ENCODE measurements around the gene SMTNL1. TPM values are rescaled to one million over a fixed set of nuclear protein-coding genes. Genes with fewer than 3 reads are reported as not detected.

Gene SMTNL1
- total RNA-seq, 1 experiment from 2014 or later: 0.26 TPM

DNA sequence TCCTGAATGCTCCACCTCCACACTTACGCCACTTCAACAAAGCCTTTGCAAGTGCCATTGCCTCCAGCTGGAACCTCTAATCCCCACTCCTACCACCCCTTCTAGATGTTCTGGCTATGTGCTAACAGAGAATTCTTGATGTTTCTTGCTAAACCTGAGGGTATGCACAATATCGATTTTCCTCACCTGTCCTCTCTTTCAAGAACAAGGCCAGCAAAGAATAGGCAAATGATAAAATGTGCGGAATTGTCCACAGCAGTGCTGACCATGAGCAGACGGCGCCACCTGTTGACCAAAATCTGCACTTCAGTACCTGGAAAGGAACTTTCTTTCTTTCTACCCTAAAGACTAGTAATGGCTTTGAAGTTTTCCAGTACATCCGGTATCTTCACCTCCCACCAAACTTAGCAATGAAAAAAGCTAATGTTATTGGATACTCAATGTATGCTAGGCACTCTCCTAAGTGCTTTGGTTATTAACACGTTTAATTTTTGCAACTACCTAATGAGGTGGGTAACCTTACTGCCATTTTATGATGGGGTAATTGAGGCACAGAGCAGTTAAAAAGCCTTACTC is 10.3 kb upstream of the SMTNL1 start:
- Mint-ChIP-seq H3K4me1 (peaks cover 25% of the 10 kb centered on the region), H3K27me3 (ENCODE audit: low read depth) (no peaks in the 10 kb centered on the region), H3K9me3 (peaks cover 3% of the 10 kb centered on the region; the same call in 1 of the 2 replicates), H3K27ac (peak overlapping the region; percentile 80), H3K4me3 (no peak overlapping the region), H3K36me3 (peaks cover 13% of the 10 kb centered on the region)
- peak; percentile 86 for DNase-seq (ENCODE audit: low spot score)
- ATAC-seq: peak; percentile 8
- POLR2A ChIA-PET: interaction anchor here (0.8 to 1.7 kb wide), 3 partner anchors 34 to 119 kb away, joined by 3 to 14 read pairs (median 3); no protein-coding TSS in a partner anchor
- CTCF ChIA-PET: interaction anchor here (0.6 to 6.8 kb wide), 27 partner anchors 11 to 277 kb away, joined by 3 to 260 read pairs (median 4); partner anchors contain the start of genes RTN4RL2 and SLC43A1
- no peak for TF ChIP-seq ZNF138 (CRISPR knock-in tag; conservative IDR thresholded peaks at IDR 0.05)
- no peak for TF ChIP-seq JAZF1 (CRISPR knock-in tag; IDR thresholded peaks at IDR 0.05)
- 0 out of 2 replicates have a peak, but pooled peaks have one; percentile 19 for TF ChIP-seq ZNF671 (CRISPR knock-in tag; IDR thresholded peaks at IDR 0.05)
- TF ChIP-seq GABPB1 (CRISPR knock-in tag; IDR thresholded peaks at IDR 0.05): peak; percentile 96
- no peak for TF ChIP-seq ETV6 (CRISPR knock-in tag; IDR thresholded peaks at IDR 0.05)
- TF ChIP-seq, protein P1, sequence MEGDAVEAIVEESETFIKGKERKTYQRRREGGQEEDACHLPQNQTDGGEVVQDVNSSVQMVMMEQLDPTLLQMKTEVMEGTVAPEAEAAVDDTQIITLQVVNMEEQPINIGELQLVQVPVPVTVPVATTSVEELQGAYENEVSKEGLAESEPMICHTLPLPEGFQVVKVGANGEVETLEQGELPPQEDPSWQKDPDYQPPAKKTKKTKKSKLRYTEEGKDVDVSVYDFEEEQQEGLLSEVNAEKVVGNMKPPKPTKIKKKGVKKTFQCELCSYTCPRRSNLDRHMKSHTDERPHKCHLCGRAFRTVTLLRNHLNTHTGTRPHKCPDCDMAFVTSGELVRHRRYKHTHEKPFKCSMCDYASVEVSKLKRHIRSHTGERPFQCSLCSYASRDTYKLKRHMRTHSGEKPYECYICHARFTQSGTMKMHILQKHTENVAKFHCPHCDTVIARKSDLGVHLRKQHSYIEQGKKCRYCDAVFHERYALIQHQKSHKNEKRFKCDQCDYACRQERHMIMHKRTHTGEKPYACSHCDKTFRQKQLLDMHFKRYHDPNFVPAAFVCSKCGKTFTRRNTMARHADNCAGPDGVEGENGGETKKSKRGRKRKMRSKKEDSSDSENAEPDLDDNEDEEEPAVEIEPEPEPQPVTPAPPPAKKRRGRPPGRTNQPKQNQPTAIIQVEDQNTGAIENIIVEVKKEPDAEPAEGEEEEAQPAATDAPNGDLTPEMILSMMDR (IDR thresholded peaks at IDR 0.05): peak; percentile 83
- TF ChIP-seq NFATC4 (CRISPR knock-in tag; IDR thresholded peaks at IDR 0.05): 0 out of 2 replicates have a peak, but pooled peaks have one; percentile 39

DNA sequence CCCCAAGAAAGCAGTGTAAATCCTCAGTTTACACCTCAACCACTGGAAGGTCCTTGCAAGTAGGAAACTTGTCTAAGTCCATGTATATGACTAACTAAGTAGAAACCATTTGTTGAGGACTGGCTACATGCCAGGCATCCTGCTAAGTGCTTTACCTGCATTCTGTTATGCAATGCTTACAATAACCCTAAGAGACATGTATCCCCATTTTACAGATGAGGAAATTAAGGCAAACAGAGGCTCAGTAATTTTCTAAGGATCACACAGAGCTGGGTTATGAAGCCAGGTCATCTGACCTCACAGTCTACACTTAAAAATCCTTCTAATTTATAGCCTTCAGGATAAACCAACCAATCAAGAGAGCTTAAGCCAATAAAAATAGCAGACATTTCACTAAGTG is 8.4 kb upstream of the SMTNL1 start:
- ChIA-PET CTCF (interaction anchor here (0.6 to 6.8 kb wide), 2 partner anchors 37 to 179 kb away, joined by 4 to 260 read pairs; no protein-coding TSS in a partner anchor), POLR2A (no interaction called here)
- peaks cover 7% of the 10 kb centered on the region for H3K27me3 Mint-ChIP-seq (ENCODE audit: low read depth)
- no peak for DNase-seq (ENCODE audit: low spot score)
- no peak overlapping the region for H3K27ac Mint-ChIP-seq
- no peak for ATAC-seq
- H3K4me1 Mint-ChIP-seq: peaks cover 18% of the 10 kb centered on the region
- peaks cover 13% of the 10 kb centered on the region for H3K36me3 Mint-ChIP-seq
- peaks cover 3% of the 10 kb centered on the region; the same call in 1 of the 2 replicates for H3K9me3 Mint-ChIP-seq
- peak overlapping the region; percentile 96 for H3K4me3 Mint-ChIP-seq
- TF ChIP-seq ESRRA (CRISPR knock-in tag; IDR thresholded peaks at IDR 0.05; ENCODE audit: borderline replicate concordance) (no peak), ATF1 (CRISPR knock-in tag; IDR thresholded peaks at IDR 0.05) (no peak)
- TF ChIP-seq, protein P2, sequence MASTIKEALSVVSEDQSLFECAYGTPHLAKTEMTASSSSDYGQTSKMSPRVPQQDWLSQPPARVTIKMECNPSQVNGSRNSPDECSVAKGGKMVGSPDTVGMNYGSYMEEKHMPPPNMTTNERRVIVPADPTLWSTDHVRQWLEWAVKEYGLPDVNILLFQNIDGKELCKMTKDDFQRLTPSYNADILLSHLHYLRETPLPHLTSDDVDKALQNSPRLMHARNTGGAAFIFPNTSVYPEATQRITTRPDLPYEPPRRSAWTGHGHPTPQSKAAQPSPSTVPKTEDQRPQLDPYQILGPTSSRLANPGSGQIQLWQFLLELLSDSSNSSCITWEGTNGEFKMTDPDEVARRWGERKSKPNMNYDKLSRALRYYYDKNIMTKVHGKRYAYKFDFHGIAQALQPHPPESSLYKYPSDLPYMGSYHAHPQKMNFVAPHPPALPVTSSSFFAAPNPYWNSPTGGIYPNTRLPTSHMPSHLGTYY (CRISPR knock-in tag; IDR thresholded peaks at IDR 0.05): no peak
- TF ChIP-seq, protein P3, sequence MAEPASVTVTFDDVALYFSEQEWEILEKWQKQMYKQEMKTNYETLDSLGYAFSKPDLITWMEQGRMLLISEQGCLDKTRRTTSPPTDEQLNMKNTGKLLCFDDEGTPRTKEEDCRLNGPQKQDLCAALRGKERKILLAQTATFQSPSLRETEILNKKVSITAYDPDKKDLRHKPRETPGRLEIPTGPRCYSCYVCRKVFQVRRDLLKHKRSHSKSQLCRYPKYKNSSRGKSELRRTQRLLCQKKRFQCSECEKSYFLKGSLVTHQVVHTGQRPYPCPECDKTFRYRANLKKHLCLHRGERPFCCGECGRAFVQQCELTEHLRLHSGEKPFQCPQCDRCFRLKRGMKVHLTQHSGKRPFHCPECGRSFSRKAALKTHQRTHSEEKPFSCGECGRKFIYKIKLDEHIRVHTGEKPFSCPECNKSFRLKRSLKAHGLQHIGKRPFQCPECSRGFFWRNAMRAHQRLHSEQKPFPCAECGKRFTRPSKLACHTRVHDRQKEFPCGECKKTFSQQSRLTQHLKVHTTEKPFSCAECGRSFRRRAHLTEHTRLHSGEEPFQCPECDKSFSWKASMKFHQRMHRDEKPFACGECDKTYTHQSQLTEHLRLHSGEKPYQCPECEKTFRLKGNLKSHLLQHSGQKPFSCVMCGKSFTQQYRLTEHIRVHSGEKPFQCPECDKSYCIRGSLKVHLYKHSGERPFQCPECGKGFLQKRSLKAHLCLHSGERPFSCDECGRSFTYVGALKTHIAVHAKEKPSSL (CRISPR knock-in tag; conservative IDR thresholded peaks at IDR 0.05): no peak

DNA sequence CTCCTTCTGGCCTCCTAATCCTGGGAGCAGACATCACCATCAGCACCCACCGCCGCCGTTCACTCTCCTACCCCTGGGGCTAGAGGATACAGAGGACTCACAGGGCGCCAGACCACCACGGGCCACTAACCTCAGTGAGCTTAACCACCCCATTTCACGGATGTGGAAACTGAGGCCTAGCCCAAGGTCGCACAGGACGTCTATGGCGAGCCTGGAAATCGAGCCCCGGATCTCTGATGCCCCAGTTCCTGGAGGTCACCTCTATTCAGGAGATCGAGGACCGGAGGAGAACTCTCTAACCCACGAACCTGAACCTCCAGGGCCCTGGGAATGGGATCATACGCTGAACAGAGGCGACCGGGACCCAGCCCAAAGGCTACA is 7.2 kb upstream of the SMTNL1 start:
- CTCF ChIA-PET: interaction anchor here (1.0 to 6.8 kb wide), 6 partner anchors 13 to 190 kb away, joined by 3 to 260 read pairs (median 6); partner anchors contain the start of gene SLC43A1
- H3K4me3 Mint-ChIP-seq: peak overlapping the region; percentile 96
- peaks cover 7% of the 10 kb centered on the region for H3K27me3 Mint-ChIP-seq (ENCODE audit: low read depth)
- 0 out of 2 replicates have a peak, but pooled peaks have one; percentile 28 for TF ChIP-seq SMAD3 (CRISPR knock-in tag; IDR thresholded peaks at IDR 0.05; ENCODE audit: borderline replicate concordance)
- TF ChIP-seq KAT7 (CRISPR knock-in tag; IDR thresholded peaks at IDR 0.05; ENCODE audit: borderline replicate concordance): 0 out of 2 replicates have a peak, but pooled peaks have one; percentile 14
- 0 out of 2 replicates have a peak, but pooled peaks have one; percentile 86 for TF ChIP-seq ESRRA (CRISPR knock-in tag; IDR thresholded peaks at IDR 0.05; ENCODE audit: borderline replicate concordance)
- no peak for TF ChIP-seq NR1H2 (CRISPR knock-in tag; IDR thresholded peaks at IDR 0.05)
- peak; percentile 95 for TF ChIP-seq GTF2I (CRISPR knock-in tag; conservative IDR thresholded peaks at IDR 0.05)
- no peaks in the 10 kb centered on the region for H3K9me3 Mint-ChIP-seq
- POLR2A ChIA-PET: interaction anchor here (1.0 to 1.8 kb wide), 2 partner anchors 37 to 116 kb away, joined by 5 to 6 read pairs; no protein-coding TSS in a partner anchor
- peak overlapping the region; percentile 66 for H3K27ac Mint-ChIP-seq
- H3K36me3 Mint-ChIP-seq: peaks cover 8% of the 10 kb centered on the region
- H3K4me1 Mint-ChIP-seq: peaks cover 18% of the 10 kb centered on the region
- DNase-seq (ENCODE audit: low spot score) (no peak), ATAC-seq (peak; percentile 5)

Data from WTC11 (cell line).